WTC11 (cell line): Measurements from ENCODE around the gene PADI2.

Experiments
- USF2 ChIP-seq: sonication (generic); formaldehyde crosslinking; IDR thresholded peaks from 2 replicates; pipeline ENCODE4 v1.8.1; 2023; ENCODE audit warnings: mild to moderate bottlenecking, missing genetic modification reagents, moderate library complexity
- ZNF416 ChIP-seq: fragments of 250-450 bp; sonication (Bioruptor Pico); IDR thresholded peaks from 2 replicates; pipeline ENCODE4 v1.9.0; 2021; ENCODE audit warnings: mild to moderate bottlenecking, inconsistent platforms

- TF ChIP-seq ZNF416 (CRISPR knock-in tag): no peak
- TF ChIP-seq USF2 (CRISPR knock-in tag): no peak
Measured at GRCh38 chr1:17148950-17149608, 29.8 kb upstream of the PADI2 start.
